ENCODE results near the gene USP4.
A peak's percentile ranks its signal among the peaks of the same experiment; 100 is the strongest.

The USP4 gene

GRCh38 chr3:49300595-49300994, 39.3 kb downstream of the USP4 start:
- Histone ChIP-seq H3K9me3 (ENCODE audit: control insufficient read depth in 2 of 2, low read length in 2 of 2) (no peaks in the 10 kb centered on the region), H3K27ac (ENCODE audit: low read depth in 2 of 2, low read length in 2 of 2) (no peak overlapping the region), H3K36me3 (ENCODE audit: control insufficient read depth in 2 of 2, insufficient read depth in 2 of 2, low read length in 2 of 2) (peaks cover 59 to 68% of the 10 kb centered on the region in 2 donors), H3K9ac (ENCODE audit: low read depth in 1 of 2, low read length in 2 of 2) (no peak overlapping the region), H3K4me1 (ENCODE audit: control insufficient read depth in 2 of 2, insufficient read depth in 2 of 2, low read length in 2 of 2) (no peaks in the 10 kb centered on the region), H3K27me3 (ENCODE audit: control insufficient read depth in 2 of 2, insufficient read depth in 2 of 2, low read length in 2 of 2) (no peaks in the 10 kb centered on the region), H3K4me3 (ENCODE audit: low read length in 2 of 2) (no peak overlapping the region)

DNA sequence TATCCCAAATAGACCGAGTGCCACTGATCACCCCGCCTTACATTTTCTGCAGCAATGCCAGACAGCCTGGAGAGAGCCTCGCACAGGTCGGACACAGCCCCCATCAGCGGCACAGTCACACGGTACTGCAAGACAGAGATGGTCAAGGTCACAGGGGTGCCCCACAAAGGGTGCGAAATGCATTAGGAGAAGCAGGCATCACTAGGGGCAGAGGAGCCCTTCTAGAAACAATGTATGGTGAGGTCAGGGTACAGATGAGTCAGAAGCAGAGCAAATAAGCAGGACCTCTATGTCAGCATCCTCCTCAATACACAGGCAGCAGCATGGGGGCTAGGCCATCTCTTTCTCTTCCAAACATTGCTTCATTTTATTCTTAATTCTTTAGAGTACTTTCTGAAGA, 41.3 kb downstream of the USP4 start:
- no peaks in the 10 kb centered on the region for H3K9me3 ChIP-seq (ENCODE audit: control insufficient read depth in 2 of 2, low read length in 2 of 2)
- no peak overlapping the region for H3K9ac ChIP-seq (ENCODE audit: low read depth in 1 of 2, low read length in 2 of 2)
- peaks cover 66 to 73% of the 10 kb centered on the region in 2 donors for H3K36me3 ChIP-seq (ENCODE audit: control insufficient read depth in 2 of 2, insufficient read depth in 2 of 2, low read length in 2 of 2)
- no peak overlapping the region for H3K4me3 ChIP-seq (ENCODE audit: low read length in 2 of 2)
- no peaks in the 10 kb centered on the region for H3K4me1 ChIP-seq (ENCODE audit: control insufficient read depth in 2 of 2, insufficient read depth in 2 of 2, low read length in 2 of 2)
- H3K27ac ChIP-seq (ENCODE audit: low read depth in 2 of 2, low read length in 2 of 2) = no peak overlapping the region
- H3K27me3 ChIP-seq (ENCODE audit: control insufficient read depth in 2 of 2, insufficient read depth in 2 of 2, low read length in 2 of 2) = no peaks in the 10 kb centered on the region

DNA sequence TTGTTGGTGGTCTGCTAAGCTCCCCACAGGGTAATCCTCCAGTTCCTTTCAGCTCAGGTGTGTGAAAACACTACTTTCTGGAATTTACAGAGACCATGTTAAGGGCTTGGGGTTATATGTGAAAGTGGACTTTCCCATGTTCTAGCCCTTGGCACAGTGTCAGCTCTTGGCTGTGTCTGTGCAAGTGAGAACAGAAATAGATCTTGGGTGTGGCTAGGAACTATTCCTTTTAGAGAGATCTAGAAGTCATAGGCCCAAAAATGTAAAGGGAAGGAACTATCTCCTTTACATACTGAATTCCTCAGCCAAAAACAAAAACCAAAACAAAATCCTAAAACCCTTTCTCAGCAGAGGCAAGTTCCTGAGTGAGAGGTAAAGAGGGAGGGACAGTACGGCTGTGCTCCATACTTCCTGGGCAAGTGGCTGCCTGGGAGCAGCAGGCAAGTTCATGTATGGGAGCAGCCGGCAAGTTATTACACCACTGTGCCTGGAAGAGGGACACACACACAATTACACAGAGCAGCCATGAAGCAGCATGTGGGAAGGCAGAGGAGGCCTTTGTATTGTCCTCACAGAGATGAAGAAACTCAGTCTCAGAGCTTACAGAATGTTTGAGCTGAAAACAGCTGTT, 43.0 kb downstream of the USP4 start:
- H3K27ac ChIP-seq (ENCODE audit: low read depth in 2 of 2, low read length in 2 of 2) = peak overlapping the region; percentile 30 to 39
- no peaks in the 10 kb centered on the region for H3K27me3 ChIP-seq (ENCODE audit: control insufficient read depth in 2 of 2, insufficient read depth in 2 of 2, low read length in 2 of 2)
- H3K4me3 ChIP-seq (ENCODE audit: low read length in 2 of 2) = no peak overlapping the region
- no peaks in the 10 kb centered on the region for H3K9me3 ChIP-seq (ENCODE audit: control insufficient read depth in 2 of 2, low read length in 2 of 2)
- no peak overlapping the region for H3K9ac ChIP-seq (ENCODE audit: low read depth in 1 of 2, low read length in 2 of 2)
- H3K36me3 ChIP-seq (ENCODE audit: control insufficient read depth in 2 of 2, insufficient read depth in 2 of 2, low read length in 2 of 2) = peaks cover 65 to 72% of the 10 kb centered on the region in 2 donors
- no peaks in the 10 kb centered on the region for H3K4me1 ChIP-seq (ENCODE audit: control insufficient read depth in 2 of 2, insufficient read depth in 2 of 2, low read length in 2 of 2)

DNA sequence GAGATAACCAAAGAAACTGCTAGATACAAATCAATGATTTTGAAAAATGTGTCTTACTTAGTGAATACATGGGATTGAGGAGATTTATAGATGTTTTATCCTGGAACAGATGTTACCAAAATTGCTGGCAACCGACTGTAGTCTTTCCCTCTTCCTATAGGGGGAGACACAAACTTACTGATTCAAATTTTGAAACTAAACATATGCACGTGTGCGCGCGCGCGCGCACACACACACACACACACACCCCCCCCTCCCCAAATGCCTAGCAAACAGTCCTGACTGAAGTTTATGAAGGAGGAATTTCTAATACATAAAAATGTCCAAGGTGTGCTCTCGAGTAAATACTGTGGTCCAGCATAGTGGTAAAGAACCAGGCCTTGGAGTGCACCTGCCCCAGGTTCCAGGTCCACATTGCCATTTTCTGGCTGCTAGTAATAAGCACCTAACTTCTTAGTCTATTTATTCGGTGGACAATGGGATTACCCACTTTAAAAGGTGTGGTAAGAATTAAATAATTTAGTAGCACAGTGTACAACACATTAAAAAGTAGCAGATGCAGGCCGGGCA, 44.3 kb downstream of the USP4 start:
- Histone ChIP-seq H3K9me3 (ENCODE audit: control insufficient read depth in 2 of 2, low read length in 2 of 2) (no peaks in the 10 kb centered on the region), H3K27me3 (ENCODE audit: control insufficient read depth in 2 of 2, insufficient read depth in 2 of 2, low read length in 2 of 2) (no peaks in the 10 kb centered on the region), H3K36me3 (ENCODE audit: control insufficient read depth in 2 of 2, insufficient read depth in 2 of 2, low read length in 2 of 2) (peaks cover 63% of the 10 kb centered on the region in 2 donors), H3K27ac (ENCODE audit: low read depth in 2 of 2, low read length in 2 of 2) (no peak overlapping the region), H3K4me1 (ENCODE audit: control insufficient read depth in 2 of 2, insufficient read depth in 2 of 2, low read length in 2 of 2) (no peaks in the 10 kb centered on the region), H3K4me3 (ENCODE audit: low read length in 2 of 2) (no peak overlapping the region), H3K9ac (ENCODE audit: low read depth in 1 of 2, low read length in 2 of 2) (no peak overlapping the region)

GRCh38 chr3:49294343-49294742, 45.5 kb downstream of the USP4 start:
- no peak overlapping the region for H3K9ac ChIP-seq (ENCODE audit: low read depth in 1 of 2, low read length in 2 of 2)
- no peaks in the 10 kb centered on the region for H3K27me3 ChIP-seq (ENCODE audit: control insufficient read depth in 2 of 2, insufficient read depth in 2 of 2, low read length in 2 of 2)
- H3K4me3 ChIP-seq (ENCODE audit: low read length in 2 of 2) = no peak overlapping the region
- H3K27ac ChIP-seq (ENCODE audit: low read depth in 2 of 2, low read length in 2 of 2) = no peak overlapping the region
- H3K9me3 ChIP-seq (ENCODE audit: control insufficient read depth in 2 of 2, low read length in 2 of 2) = no peaks in the 10 kb centered on the region
- no peaks in the 10 kb centered on the region for H3K4me1 ChIP-seq (ENCODE audit: control insufficient read depth in 2 of 2, insufficient read depth in 2 of 2, low read length in 2 of 2)
- H3K36me3 ChIP-seq (ENCODE audit: control insufficient read depth in 2 of 2, insufficient read depth in 2 of 2, low read length in 2 of 2) = peaks cover 60 to 63% of the 10 kb centered on the region in 2 donors

GRCh38 chr3:49283997-49284396, 55.9 kb downstream of the USP4 start:
- no peak overlapping the region for H3K4me3 ChIP-seq (ENCODE audit: low read length in 2 of 2)
- peaks cover 44 to 60% of the 10 kb centered on the region in 2 donors for H3K36me3 ChIP-seq (ENCODE audit: control insufficient read depth in 2 of 2, insufficient read depth in 2 of 2, low read length in 2 of 2)
- H3K4me1 ChIP-seq (ENCODE audit: control insufficient read depth in 2 of 2, insufficient read depth in 2 of 2, low read length in 2 of 2) = peaks cover 2 to 6% of the 10 kb centered on the region in 2 donors
- H3K27me3 ChIP-seq (ENCODE audit: control insufficient read depth in 2 of 2, insufficient read depth in 2 of 2, low read length in 2 of 2) = no peaks in the 10 kb centered on the region
- H3K27ac ChIP-seq (ENCODE audit: low read depth in 2 of 2, low read length in 2 of 2) = no peak overlapping the region
- no peaks in the 10 kb centered on the region for H3K9me3 ChIP-seq (ENCODE audit: control insufficient read depth in 2 of 2, low read length in 2 of 2)
- no peak overlapping the region for H3K9ac ChIP-seq (ENCODE audit: low read depth in 1 of 2, low read length in 2 of 2)

- no peak overlapping the region for H3K4me3 ChIP-seq (ENCODE audit: low read length in 2 of 2)
- peak overlapping the region; percentile 78 to 91 for H3K27ac ChIP-seq (ENCODE audit: low read depth in 2 of 2, low read length in 2 of 2)
- H3K9me3 ChIP-seq (ENCODE audit: control insufficient read depth in 2 of 2, low read length in 2 of 2) = no peaks in the 10 kb centered on the region
- peaks cover 17 to 26% of the 10 kb centered on the region in 2 donors for H3K36me3 ChIP-seq (ENCODE audit: control insufficient read depth in 2 of 2, insufficient read depth in 2 of 2, low read length in 2 of 2)
- no peaks in the 10 kb centered on the region for H3K27me3 ChIP-seq (ENCODE audit: control insufficient read depth in 2 of 2, insufficient read depth in 2 of 2, low read length in 2 of 2)
- no peak overlapping the region for H3K9ac ChIP-seq (ENCODE audit: low read depth in 1 of 2, low read length in 2 of 2)
- peaks cover 20 to 32% of the 10 kb centered on the region in 2 donors for H3K4me1 ChIP-seq (ENCODE audit: control insufficient read depth in 2 of 2, insufficient read depth in 2 of 2, low read length in 2 of 2)
These were observed 60.5 kb downstream of the USP4 start for GRCh38 chr3:49279376-49279775.

GRCh38 chr3:49278548-49278947, 61.3 kb downstream of the USP4 start:
- Histone ChIP-seq H3K9me3 (ENCODE audit: control insufficient read depth in 2 of 2, low read length in 2 of 2) (no peaks in the 10 kb centered on the region), H3K9ac (ENCODE audit: low read depth in 1 of 2, low read length in 2 of 2) (no peak overlapping the region), H3K4me1 (ENCODE audit: control insufficient read depth in 2 of 2, insufficient read depth in 2 of 2, low read length in 2 of 2) (peaks cover 20 to 32% of the 10 kb centered on the region in 2 donors), H3K4me3 (ENCODE audit: low read length in 2 of 2) (no peak overlapping the region), H3K27ac (ENCODE audit: low read depth in 2 of 2, low read length in 2 of 2) (peak overlapping the region; percentile 78 to 91), H3K27me3 (ENCODE audit: control insufficient read depth in 2 of 2, insufficient read depth in 2 of 2, low read length in 2 of 2) (no peaks in the 10 kb centered on the region), H3K36me3 (ENCODE audit: control insufficient read depth in 2 of 2, insufficient read depth in 2 of 2, low read length in 2 of 2) (peaks cover 9 to 18% of the 10 kb centered on the region in 2 donors)

- Histone ChIP-seq H3K4me1 (ENCODE audit: control insufficient read depth in 2 of 2, insufficient read depth in 2 of 2, low read length in 2 of 2) (peaks cover 20 to 32% of the 10 kb centered on the region in 2 donors), H3K9me3 (ENCODE audit: control insufficient read depth in 2 of 2, low read length in 2 of 2) (no peaks in the 10 kb centered on the region), H3K9ac (ENCODE audit: low read depth in 1 of 2, low read length in 2 of 2) (peak overlapping the region; percentile 60 to 74), H3K4me3 (ENCODE audit: low read length in 2 of 2) (peak overlapping the region; percentile 53 to 73), H3K36me3 (ENCODE audit: control insufficient read depth in 2 of 2, insufficient read depth in 2 of 2, low read length in 2 of 2) (peaks cover 5 to 14% of the 10 kb centered on the region in 2 donors), H3K27ac (ENCODE audit: low read depth in 2 of 2, low read length in 2 of 2) (peak overlapping the region; percentile 78 to 91), H3K27me3 (ENCODE audit: control insufficient read depth in 2 of 2, insufficient read depth in 2 of 2, low read length in 2 of 2) (no peaks in the 10 kb centered on the region)
These were observed 62.5 kb downstream of the USP4 start for GRCh38 chr3:49277383-49277775.

DNA sequence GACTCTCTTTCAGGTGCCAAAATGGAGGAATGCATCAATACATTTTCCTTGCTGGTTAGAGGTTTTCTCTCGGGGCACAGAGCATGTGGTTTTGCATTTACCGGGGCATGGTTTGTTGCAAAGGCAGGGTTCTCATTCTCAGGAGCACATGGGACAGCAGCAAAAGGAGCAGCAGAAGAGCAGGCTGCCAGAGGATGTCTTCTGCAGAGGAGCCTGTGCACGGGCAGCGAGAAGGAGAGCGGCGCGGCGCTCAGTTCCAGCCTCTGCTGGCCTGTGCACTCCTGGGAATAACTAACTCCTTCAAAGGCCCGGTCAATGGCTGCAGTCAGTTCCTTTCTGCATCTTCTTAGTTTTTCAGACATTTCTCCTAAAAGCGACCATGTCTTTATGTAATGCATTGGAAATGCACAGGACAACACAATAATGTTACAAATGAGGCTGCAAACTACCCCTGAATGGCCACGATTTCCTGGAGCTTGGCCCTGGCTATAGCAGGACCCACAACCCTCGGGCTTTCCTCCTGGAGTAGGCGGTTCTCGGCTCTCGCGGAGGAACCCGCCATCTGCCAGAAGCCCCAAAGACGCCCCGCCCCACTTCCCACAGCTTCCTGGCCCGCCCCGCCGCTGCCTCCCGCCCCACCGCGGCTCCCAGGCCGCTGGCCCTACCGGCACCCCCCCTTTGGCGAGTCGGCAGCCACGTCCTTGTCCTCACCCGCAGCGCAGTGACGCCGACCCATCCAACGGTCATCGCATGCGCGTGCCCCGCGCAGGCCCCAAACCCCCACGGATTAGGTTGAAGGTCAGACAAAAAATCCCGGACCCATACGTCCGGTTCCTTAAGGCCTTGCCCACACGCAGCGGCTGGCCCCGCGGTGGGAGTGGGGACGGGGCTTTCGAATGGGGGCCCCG, 63.1 kb downstream of the USP4 start, which contains the start of gene C3orf62:
Gene C3orf62 (minus strand): TSS at position 758 of the 908 bp plus-strand sequence. CDS start 360 bp downstream, at position 398.
- Histone ChIP-seq H3K27ac (ENCODE audit: low read depth in 2 of 2, low read length in 2 of 2) (peak within 1 kb of the TSS; percentile 78 to 91), H3K4me1 (ENCODE audit: control insufficient read depth in 2 of 2, insufficient read depth in 2 of 2, low read length in 2 of 2) (peaks cover 20 to 32% of the 10 kb centered on the region in 2 donors), H3K9ac (ENCODE audit: low read depth in 1 of 2, low read length in 2 of 2) (peak within 1 kb of the TSS; percentile 60 to 74), H3K27me3 (ENCODE audit: control insufficient read depth in 2 of 2, insufficient read depth in 2 of 2, low read length in 2 of 2) (no peaks in the 10 kb centered on the region), H3K4me3 (ENCODE audit: low read length in 2 of 2) (peak within 1 kb of the TSS; percentile 53 to 73), H3K9me3 (ENCODE audit: control insufficient read depth in 2 of 2, low read length in 2 of 2) (no peaks in the 10 kb centered on the region), H3K36me3 (ENCODE audit: control insufficient read depth in 2 of 2, insufficient read depth in 2 of 2, low read length in 2 of 2) (peaks cover 5 to 14% of the 10 kb centered on the region in 2 donors)
